ENCODE data around the gene MED29. TPM values are rescaled to one million over a fixed set of nuclear protein-coding genes. Genes with fewer than 3 reads are reported as not detected.

Gene MED29
- total and polyA plus RNA-seq, 10 of the 15 experiments (the other 5 are each of a cell fraction or from before 2014, with no cell fraction given), result 3.2 to 36.6 (median 22.8) TPM

DNA sequence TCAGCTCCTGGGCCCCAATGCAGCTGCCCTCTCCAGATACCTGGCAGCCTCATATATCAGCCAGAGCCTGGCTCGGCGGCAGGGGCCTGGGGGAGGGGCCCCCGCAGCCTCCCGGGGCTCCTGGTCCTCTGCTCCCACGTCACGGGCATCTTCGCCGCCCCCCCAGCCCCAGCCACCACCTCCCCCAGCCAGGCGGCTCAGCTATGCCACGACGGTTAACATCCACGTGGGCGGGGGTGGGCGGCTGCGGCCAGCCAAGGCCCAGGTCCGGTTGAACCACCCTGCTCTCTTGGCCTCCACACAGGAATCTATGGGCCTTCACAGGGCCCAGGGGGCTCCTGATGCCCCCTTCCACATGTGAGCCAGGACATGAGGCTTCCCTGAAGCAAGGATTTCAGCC lies 33.8 kb downstream of the MED29 start:
- ATAC-seq (no peak), DNase-seq (ENCODE audit: low read depth, low spot score) (no peak), FAIRE-seq (no peak)
- H3K9me3 ChIP-seq (replicated peaks; ENCODE audit: control insufficient read depth, insufficient read depth, low read length), result no peaks in the 10 kb centered on the region
- CTCF ChIA-PET, result no interaction called here
- SMC1A ChIA-PET (ENCODE audit: uncharacterized antibody, unreplicated experiment), result interaction anchor here (1.1 kb wide), 1 partner anchor 13 kb away, joined by 5 read pairs; the partner anchor contains the start of gene PLEKHG2
- no peak for TF ChIP-seq PAX8 (IDR thresholded peaks at IDR 0.05)
- TF ChIP-seq RCOR1 (conservative IDR thresholded peaks at IDR 0.05; ENCODE audit: low read depth, low read length), result no peak
- no peak for TF ChIP-seq PAX5 (IDR thresholded peaks at IDR 0.05; ENCODE audit: borderline replicate concordance, low read depth, low read length)
- no peak for TF ChIP-seq ZNF217 (IDR thresholded peaks at IDR 0.05)
- TF ChIP-seq YY1 (IDR thresholded peaks at IDR 0.05; ENCODE audit: low read depth, low read length), result no peak
- no peak for TF ChIP-seq SMC3 (IDR thresholded peaks at IDR 0.05; ENCODE audit: borderline replicate concordance, low read length)
- TF ChIP-seq GABPA (IDR thresholded peaks at IDR 0.05; ENCODE audit: low read depth), result no peak
- 78% methylated on average over 16 of the region's 16 CpGs for WGBS (ENCODE audit: insufficient coverage, insufficient replicate concordance, low lambda C conversion rate, missing lambda C conversion rate)
- no peaks in the 10 kb centered on the region for H3K4me1 ChIP-seq (ENCODE audit: control insufficient read depth, insufficient read depth, low read length)
- BruUV-seq (replicated peaks), result no TSS peak
- no peak overlapping the region for H3K27ac ChIP-seq (ENCODE audit: control insufficient read depth, insufficient read depth)
- POLR2A ChIA-PET, result interaction anchor here (2.9 kb wide), 1 partner anchor 11 kb away, joined by 13 read pairs; the partner anchor contains the start of gene RPS16
- H3K4me2 ChIP-seq (ENCODE audit: control insufficient read depth, insufficient read depth), result no peak overlapping the region
- H2AFZ ChIP-seq (ENCODE audit: control insufficient read depth, low read depth, low read length), result no peak overlapping the region
- H3K4me3 ChIP-seq, result no peak overlapping the region
- no peak overlapping the region for H3K9ac ChIP-seq (ENCODE audit: control insufficient read depth, insufficient read depth, low read length)
- H4K20me1 ChIP-seq (ENCODE audit: control insufficient read depth, insufficient read depth), result no peaks in the 10 kb centered on the region
- H3K27me3 ChIP-seq (replicated peaks in 1 of 2; ENCODE audit: control insufficient read depth in 2 of 2, insufficient read depth in 2 of 2, low read length in 1 of 2), result no peaks in the 10 kb centered on the region
- intact Hi-C loops (cut with micrococcal nuclease; ENCODE audit: unreplicated experiment), result no loop called here
- RAD21 ChIA-PET (ENCODE audit: unreplicated experiment), result interaction anchor here (0.5 kb wide), 1 partner anchor 409 kb away, joined by 3 read pairs; the partner anchor contains the start of gene DYRK1B
- H3K36me3 ChIP-seq (ENCODE audit: control insufficient read depth in 2 of 2, insufficient read depth in 2 of 2, low read length in 1 of 2), result peaks cover 4 to 16% of the 10 kb centered on the region in 2 experiments; a peak in 3 of 4 replicates
- in situ Hi-C loops (cut with MboI), result no loop called here
- H3K79me2 ChIP-seq (ENCODE audit: control insufficient read depth, insufficient read depth, low read length), result no peaks in the 10 kb centered on the region

DNA sequence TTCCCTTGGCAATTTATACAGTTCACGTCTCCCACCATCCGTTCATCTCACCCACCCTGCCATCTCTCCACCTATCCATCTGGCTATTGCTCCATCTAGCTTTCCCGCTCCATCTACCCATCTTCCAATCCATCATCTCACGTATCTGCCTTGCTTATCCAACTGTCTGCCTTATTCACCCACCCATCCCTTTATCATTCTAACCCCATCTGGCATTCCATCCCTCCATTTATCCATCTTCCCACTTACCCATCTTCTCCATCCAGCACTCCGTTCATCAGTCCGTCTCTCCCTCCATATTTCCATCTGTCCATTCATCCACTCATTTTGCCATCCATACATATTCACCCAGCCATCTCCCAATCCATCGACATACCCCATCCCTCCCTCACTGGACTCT lies 34.6 kb downstream of the MED29 start:
- ChIA-PET RAD21 (ENCODE audit: unreplicated experiment) (no interaction called here), POLR2A (interaction anchor here (2.9 kb wide), 1 partner anchor 10 kb away, joined by 13 read pairs; the partner anchor contains the start of gene RPS16), CTCF (no interaction called here), SMC1A (ENCODE audit: uncharacterized antibody, unreplicated experiment) (interaction anchor here (1.1 kb wide), 1 partner anchor 14 kb away, joined by 5 read pairs; the partner anchor contains the start of gene PLEKHG2)
- ATAC-seq, result no peak
- in situ Hi-C loops (cut with MboI), result no loop called here
- WGBS (ENCODE audit: insufficient coverage, insufficient replicate concordance, low lambda C conversion rate, missing lambda C conversion rate), result 93% methylated on average over 7 of the region's 7 CpGs
- no peak for DNase-seq (ENCODE audit: low read depth, low spot score)
- no peak overlapping the region for H3K27ac ChIP-seq (ENCODE audit: control insufficient read depth, insufficient read depth)
- BruUV-seq (replicated peaks), result no TSS peak
- H4K20me1 ChIP-seq (ENCODE audit: control insufficient read depth, insufficient read depth), result no peaks in the 10 kb centered on the region
- no peak for FAIRE-seq
- TF ChIP-seq ZNF217 (IDR thresholded peaks at IDR 0.05) (no peak), NFYA (IDR thresholded peaks at IDR 0.05; ENCODE audit: borderline replicate concordance, low read depth, low read length) (no peak), POLR2A (IDR thresholded peaks at IDR 0.05; ENCODE audit: low read depth, low read length) (peak; percentile 39), HDGF (IDR thresholded peaks at IDR 0.05) (no peak), NBN (IDR thresholded peaks at IDR 0.05) (no peak), EED (IDR thresholded peaks at IDR 0.05; ENCODE audit: low read depth) (no peak), MYB (IDR thresholded peaks at IDR 0.05; ENCODE audit: borderline replicate concordance, low read depth, low read length) (no peak)
- TF ChIP-seq, protein P1, sequence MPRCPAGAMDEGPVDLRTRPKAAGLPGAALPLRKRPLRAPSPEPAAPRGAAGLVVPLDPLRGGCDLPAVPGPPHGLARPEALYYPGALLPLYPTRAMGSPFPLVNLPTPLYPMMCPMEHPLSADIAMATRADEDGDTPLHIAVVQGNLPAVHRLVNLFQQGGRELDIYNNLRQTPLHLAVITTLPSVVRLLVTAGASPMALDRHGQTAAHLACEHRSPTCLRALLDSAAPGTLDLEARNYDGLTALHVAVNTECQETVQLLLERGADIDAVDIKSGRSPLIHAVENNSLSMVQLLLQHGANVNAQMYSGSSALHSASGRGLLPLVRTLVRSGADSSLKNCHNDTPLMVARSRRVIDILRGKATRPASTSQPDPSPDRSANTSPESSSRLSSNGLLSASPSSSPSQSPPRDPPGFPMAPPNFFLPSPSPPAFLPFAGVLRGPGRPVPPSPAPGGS (IDR thresholded peaks at IDR 0.05; ENCODE audit: borderline replicate concordance, insufficient read depth, low read depth, low read length, poor library complexity, severe bottlenecking), result no peak
- H3K4me3 ChIP-seq, result no peak overlapping the region
- no peaks in the 10 kb centered on the region for H3K27me3 ChIP-seq (replicated peaks in 1 of 2; ENCODE audit: control insufficient read depth in 2 of 2, insufficient read depth in 2 of 2, low read length in 1 of 2)
- no peak overlapping the region for H2AFZ ChIP-seq (ENCODE audit: control insufficient read depth, low read depth, low read length)
- no peak overlapping the region for H3K9ac ChIP-seq (ENCODE audit: control insufficient read depth, insufficient read depth, low read length)
- intact Hi-C loops (cut with micrococcal nuclease; ENCODE audit: unreplicated experiment), result no loop called here
- peaks cover 4 to 16% of the 10 kb centered on the region in 2 experiments; a peak in 3 of 4 replicates for H3K36me3 ChIP-seq (ENCODE audit: control insufficient read depth in 2 of 2, insufficient read depth in 2 of 2, low read length in 1 of 2)
- no peaks in the 10 kb centered on the region for H3K79me2 ChIP-seq (ENCODE audit: control insufficient read depth, insufficient read depth, low read length)
- H3K4me1 ChIP-seq (ENCODE audit: control insufficient read depth, insufficient read depth, low read length), result peaks cover 5% of the 10 kb centered on the region
- no peak overlapping the region for H3K4me2 ChIP-seq (ENCODE audit: control insufficient read depth, insufficient read depth)
- H3K9me3 ChIP-seq (replicated peaks; ENCODE audit: control insufficient read depth, insufficient read depth, low read length), result no peaks in the 10 kb centered on the region

Measured in GM12878 (cell line).